Left lung (tissue), 10 donors: ENCODE results near the gene PMPCA. TPM values are rescaled to one million over a fixed set of nuclear protein-coding genes. Genes with fewer than 3 reads are reported as not detected.

Source experiments
- ATAC-seq: fragments of 200-7000 bp; cut with Tn5 transposase; one replicate; pipeline ENCODE4 v1.9.1; 2020; ENCODE audit warnings: moderate library complexity
- DNase-seq, 4 donors: peaks; one replicate each; pipeline ENCODE4 v3.0.0-alpha.2; 2013 to 2020
- H3K27ac ChIP-seq, 2 donors: fragments of 200-600 bp; sonication (generic) in 1 of 2; one replicate each; pipeline versions ENCODE4 v1.5.0 to v1.8.0; 2020 to 2021
- H3K27me3 ChIP-seq, 2 donors: fragments of 200-600 bp; sonication (generic) in 1 of 2; one replicate each; pipeline versions ENCODE4 v1.5.0 to v1.8.0; 2020 to 2021
- H3K36me3 ChIP-seq, 2 donors: fragments of 200-600 bp; sonication (generic) in 1 of 2; one replicate each; pipeline versions ENCODE4 v1.5.0 to v1.8.0; 2020 to 2021
- H3K4me1 ChIP-seq, 2 donors: fragments of 200-600 bp; one replicate each; pipeline ENCODE4 v1.8.0; 2021
- H3K4me3 ChIP-seq, 2 donors: fragments of 200-600 bp; sonication (generic) in 1 of 2; one replicate each; pipeline versions ENCODE4 v1.5.0 to v1.8.0; 2020 to 2021; ENCODE audit warnings: mild to moderate bottlenecking in 1 of 2
- H3K9me3 ChIP-seq, 2 donors: fragments of 200-600 bp; sonication (generic) in 1 of 2; one replicate each; pipeline versions ENCODE4 v1.5.0 to v1.8.0; 2020 to 2021
- CTCF ChIP-seq, 2 donors: fragments of 200-600 bp; sonication (generic) in 1 of 2; IDR thresholded peaks; one replicate each; pipeline versions ENCODE4 v1.5.0 to v1.8.0; 2021; ENCODE audit warnings: antibody characterized with exemption in 2 of 2
- intact Hi-C, 2 donors: fragments of 100-400 bp; cut with DNase I; formaldehyde crosslinking; loops; one replicate each; pipeline versions ENCODE4 v1.11.2 to v1.14.2; 2022
- polyA plus RNA-seq, 6 donors: library from polyadenylated mRNA; unstranded; fragments of 120-200 nt; gene quantifications; one replicate each; pipeline ENCODE4 v1.2.1, GENCODE V29; 2013; ENCODE audit not compliant: insufficient read length in 6 of 6
- total RNA-seq, 2 donors: library from RNA; stranded (reverse); fragmentation: NEBNext Ultra II Directional; extraction: Animal tissue kit (Norgen Biotek cat#: 25700); gene quantifications; one replicate each; pipeline ENCODE4 v1.2.1, GENCODE V29; 2021
- donor health status: DM: no; HTN: yes; CAD: no.
- donor health status: DM: no; HTN: no; CAD: no.

The PMPCA gene
- total and polyA plus RNA-seq, 8 donors, result 44.7 to 59.5 (median 53.1) TPM

DNA sequence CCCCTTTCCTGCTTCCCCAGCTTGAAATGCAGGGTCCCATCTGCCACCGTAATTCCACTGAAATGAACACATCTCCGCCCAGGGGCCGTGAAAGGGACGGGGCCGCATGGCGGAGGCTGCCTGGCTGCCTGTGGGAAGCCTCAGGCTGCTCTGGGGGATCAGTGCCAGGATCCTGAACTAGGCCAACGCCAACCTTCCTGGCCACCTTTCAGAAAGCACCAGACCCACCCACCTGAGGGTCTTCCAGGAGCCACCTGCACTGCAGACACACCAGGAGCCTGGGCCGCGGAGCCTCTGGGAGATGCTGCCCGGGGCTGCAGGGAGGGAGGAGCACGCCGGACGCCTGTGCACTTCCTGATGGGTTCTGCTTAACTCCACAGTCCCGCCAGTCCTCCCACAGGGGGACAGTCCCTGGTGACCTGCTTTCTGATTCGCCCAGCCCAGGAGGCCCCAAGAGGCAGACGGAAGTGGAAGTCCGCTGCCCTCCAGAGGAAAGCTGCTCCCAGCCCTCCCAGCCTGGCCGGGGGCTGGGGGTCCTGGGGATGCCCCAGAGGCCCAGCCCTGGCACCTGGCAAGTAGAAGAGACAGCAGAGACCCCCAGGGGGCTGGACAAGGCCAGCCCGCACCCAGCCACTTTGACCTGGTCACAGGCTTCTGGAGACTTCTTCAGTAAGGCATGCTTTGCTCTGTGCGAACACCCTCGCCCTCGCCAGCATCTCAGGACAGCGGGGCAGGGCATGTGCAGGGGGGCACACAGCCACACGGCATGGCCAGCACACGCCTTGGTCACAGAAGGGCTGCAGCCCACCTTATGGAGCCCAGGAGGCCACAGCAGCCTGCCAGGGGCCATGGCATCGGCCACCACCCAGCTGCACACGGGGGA, 36.9 kb upstream of the PMPCA start, which contains the start of gene CARD9:
Gene CARD9, minus strand, starts transcription at position 370 of the 883 bp plus-strand sequence. CDS start 1,591 bp downstream, outside the sequence.
- peak within 1 kb of the TSS; percentile 39 to 82 for H3K27ac ChIP-seq
- DNase-seq (peak in 2 of 4 donors; percentile 76 to 89), ATAC-seq (peak; percentile 67)
- peak within 1 kb of the TSS; percentile 21 to 50 for H3K4me3 ChIP-seq
- no peaks in the 10 kb centered on the region for H3K27me3 ChIP-seq
- H3K9me3 ChIP-seq, result no peaks in the 10 kb centered on the region
- no peak for TF ChIP-seq CTCF (IDR thresholded peaks at IDR 0.05)
- H3K4me1 ChIP-seq, result peaks cover 11 to 23% of the 10 kb centered on the region in 2 donors
- H3K36me3 ChIP-seq, result peaks cover 0 to 45% of the 10 kb centered on the region in 2 donors
- intact Hi-C loops, result no loop called here

DNA sequence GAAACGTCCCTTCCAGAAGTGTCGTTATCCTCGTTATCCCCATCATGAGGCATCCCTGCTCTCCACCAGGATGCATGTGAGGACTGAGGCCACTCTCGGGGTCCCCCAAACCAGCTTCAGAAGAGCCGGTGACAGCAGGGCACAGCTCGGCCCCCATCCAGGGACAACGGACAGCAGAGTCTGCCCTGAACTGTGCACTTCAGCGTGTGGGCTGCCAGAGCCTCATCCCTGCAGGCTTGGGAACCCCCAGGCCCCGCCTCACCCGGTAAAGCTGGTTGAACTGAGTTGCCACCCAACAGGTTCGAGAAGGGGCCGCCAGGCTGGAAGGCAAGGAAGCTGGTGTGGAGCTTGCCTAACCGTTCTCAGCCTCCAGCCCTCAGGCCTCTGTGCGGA, 36.3 kb upstream of the PMPCA start:
- no peak for TF ChIP-seq CTCF (IDR thresholded peaks at IDR 0.05)
- intact Hi-C loops, result no loop called here
- H3K27me3 ChIP-seq, result no peaks in the 10 kb centered on the region
- no peak overlapping the region for H3K27ac ChIP-seq
- DNase-seq (no peak), ATAC-seq (no peak)
- H3K36me3 ChIP-seq, result peaks cover 0 to 49% of the 10 kb centered on the region in 2 donors
- H3K4me3 ChIP-seq, result no peak overlapping the region
- peaks cover 11 to 23% of the 10 kb centered on the region in 2 donors for H3K4me1 ChIP-seq
- H3K9me3 ChIP-seq, result no peaks in the 10 kb centered on the region

DNA sequence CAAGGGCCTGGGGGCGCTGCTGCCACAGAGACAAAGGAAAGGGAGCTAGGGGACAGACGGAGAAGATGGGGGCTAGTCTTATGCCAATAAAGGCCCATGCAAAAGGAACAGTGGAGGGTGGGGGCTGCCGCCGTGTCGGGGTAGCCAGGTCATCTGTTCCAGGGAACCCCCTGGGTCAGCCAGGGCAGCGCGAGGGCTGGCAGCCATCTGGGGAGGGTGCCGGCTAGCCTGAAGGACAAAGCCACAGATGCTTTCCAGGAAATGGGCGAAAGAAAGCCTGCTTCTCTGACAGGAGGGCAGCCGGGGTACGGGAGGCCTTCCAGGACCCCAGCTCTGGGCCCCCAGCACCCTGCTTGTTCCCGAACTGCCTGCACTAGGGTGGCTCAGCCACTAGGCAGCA, 35.4 kb upstream of the PMPCA start:
- no peak for TF ChIP-seq CTCF (IDR thresholded peaks at IDR 0.05)
- H3K27ac ChIP-seq, result no peak overlapping the region
- intact Hi-C loops, result no loop called here
- no peak for ATAC-seq
- no peaks in the 10 kb centered on the region for H3K9me3 ChIP-seq
- DNase-seq, result no peak
- H3K36me3 ChIP-seq, result peaks cover 0 to 49% of the 10 kb centered on the region in 2 donors
- H3K27me3 ChIP-seq, result no peaks in the 10 kb centered on the region
- peaks cover 11 to 23% of the 10 kb centered on the region in 2 donors for H3K4me1 ChIP-seq
- H3K4me3 ChIP-seq, result no peak overlapping the region

DNA sequence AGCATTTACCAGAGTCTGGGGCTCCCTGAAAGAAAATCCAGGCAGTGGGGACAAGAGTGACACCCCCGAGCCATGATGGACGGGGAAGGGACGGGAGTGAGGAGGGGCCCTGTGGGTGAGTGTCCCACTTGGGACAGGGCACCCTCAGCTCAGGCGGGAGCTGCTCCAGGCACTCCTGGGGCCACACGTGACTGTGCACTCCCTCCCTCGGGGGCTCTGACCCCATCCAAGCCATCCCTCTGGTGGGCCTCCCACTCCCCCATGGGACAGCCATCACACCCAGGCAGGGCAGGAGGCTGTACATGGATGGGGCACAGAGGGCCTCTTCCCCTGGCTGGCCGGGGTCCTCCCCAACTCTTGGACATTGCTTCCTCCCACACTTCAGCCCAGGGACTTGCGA, 34.0 kb upstream of the PMPCA start:
- Histone ChIP-seq H3K9me3 (no peaks in the 10 kb centered on the region), H3K27ac (no peak overlapping the region), H3K4me3 (no peak overlapping the region), H3K4me1 (peaks cover 11 to 23% of the 10 kb centered on the region in 2 donors), H3K27me3 (no peaks in the 10 kb centered on the region), H3K36me3 (peaks cover 0 to 53% of the 10 kb centered on the region in 2 donors)
- intact Hi-C loops, result no loop called here
- ATAC-seq, result no peak
- no peak for TF ChIP-seq CTCF (IDR thresholded peaks at IDR 0.05)
- no peak for DNase-seq

GRCh38 chr9:136377341-136378169, 32.9 kb upstream of the PMPCA start:
- intact Hi-C loops, result no loop called here
- H3K27me3 ChIP-seq, result no peaks in the 10 kb centered on the region
- no peaks in the 10 kb centered on the region for H3K9me3 ChIP-seq
- DNase-seq (no peak), ATAC-seq (no peak)
- H3K27ac ChIP-seq, result no peak overlapping the region
- H3K4me3 ChIP-seq, result no peak overlapping the region
- H3K4me1 ChIP-seq, result peaks cover 8 to 16% of the 10 kb centered on the region in 2 donors
- H3K36me3 ChIP-seq, result peaks cover 0 to 64% of the 10 kb centered on the region in 2 donors
- no peak for TF ChIP-seq CTCF (IDR thresholded peaks at IDR 0.05)
